PC-3 (cell line): ENCODE results near the gene CALN1. TPM values are rescaled to one million over a fixed set of nuclear protein-coding genes. Genes with fewer than 3 reads are reported as not detected.
"Not testable (repeated sequence)": the region's sequence is repeated elsewhere in the genome, so short reads cannot be mapped to it uniquely, and the experiment has no call there.

Experiments
- ATAC-seq: fragments of 200-7000 bp; cut with Tn5 transposase; 2 replicates; pipeline ENCODE4 v1.9.1; 2020; ENCODE audit warnings: mild to moderate bottlenecking, moderate library complexity
- BruUV-seq: library from RNA; stranded (reverse); fragments of 400-500 nt; replicated peaks from 2 replicates; lab custom pipeline; 2021; lab: Mats Ljungman, UMichigan
- CTCF ChIA-PET: fragments of 300-600 bp; sonication (Branson Sonifier 250); formaldehyde crosslinking; loops from one replicate; lab custom pipeline; 2022; ENCODE audit warnings: antibody characterized with exemption; lab: Charles Lee
- POLR2A ChIA-PET: fragments of 300-600 bp; sonication (Branson Sonifier 250); formaldehyde crosslinking; loops from one replicate; lab custom pipeline; 2022; ENCODE audit warnings: antibody characterized with exemption; ENCODE audit not compliant: unreplicated experiment; lab: Charles Lee
- DNase-seq: peaks from one replicate; pipeline ENCODE4 v3.0.0-alpha.2; 2015
- H2AFZ ChIP-seq: fragments of 300-600 bp; sonication (generic); 2 replicates; pipeline ENCODE4 v1.6.0; 2016; ENCODE audit warnings: antibody characterized with exemption, low read length
- H3F3A ChIP-seq: fragments of 300-600 bp; sonication (generic); one replicate; pipeline ENCODE4 v1.6.0; 2017; ENCODE audit warnings: antibody characterized with exemption, low read length, control low read depth, mild to moderate bottlenecking; ENCODE audit not compliant: unreplicated experiment
- H3K27ac ChIP-seq: fragments of 300-600 bp; sonication (generic); 2 replicates; pipeline ENCODE4 v1.5.1; 2016; ENCODE audit warnings: mild to moderate bottlenecking, low read length
- H3K27me3 ChIP-seq: fragments of 300-600 bp; sonication (generic); 2 replicates; pipeline ENCODE4 v1.6.1; 2016; ENCODE audit warnings: low read length, mixed read lengths
- H3K36me3 ChIP-seq: fragments of 300-600 bp; sonication (generic); 2 replicates; pipeline ENCODE4 v1.6.1; 2016; ENCODE audit warnings: low read depth, mixed run types, low read length, mixed read lengths
- H3K4me1 ChIP-seq: fragments of 300-600 bp; sonication (generic); 2 replicates; pipeline ENCODE4 v1.5.1; 2016; ENCODE audit warnings: low read length; ENCODE audit not compliant: insufficient read depth
- H3K4me2 ChIP-seq: fragments of 300-600 bp; sonication (generic); 2 replicates; pipeline ENCODE4 v1.6.0; 2016; ENCODE audit warnings: low read length
- H3K4me3 ChIP-seq: fragments of 300-600 bp; sonication (generic); 2 replicates; pipeline ENCODE4 v1.5.1; 2016; ENCODE audit warnings: mild to moderate bottlenecking, low read length, mixed read lengths
- H3K79me2 ChIP-seq: fragments of 300-600 bp; sonication (generic); 2 replicates; pipeline ENCODE4 v1.6.1; 2017; ENCODE audit warnings: low read length, mixed read lengths
- H3K9ac ChIP-seq: fragments of 300-600 bp; sonication (generic); 2 replicates; pipeline ENCODE4 v1.6.0; 2016; ENCODE audit warnings: mild to moderate bottlenecking, low read length
- H3K9me2 ChIP-seq: fragments of 300-600 bp; sonication (generic); replicated peaks from 2 replicates; pipeline ENCODE4 v1.6.1; 2016; ENCODE audit warnings: mixed run types, low read length, mixed read lengths
- H3K9me3 ChIP-seq: fragments of 300-600 bp; sonication (generic); 2 replicates; pipeline ENCODE4 v1.6.1; 2016; ENCODE audit warnings: low read length, mixed read lengths
- H4K20me1 ChIP-seq: fragments of 300-600 bp; sonication (generic); 2 replicates; pipeline ENCODE4 v1.6.1; 2016; ENCODE audit warnings: low read length, mixed read lengths
- EZH2 ChIP-seq: fragments of 300-600 bp; sonication (generic); IDR thresholded peaks from one replicate; pipeline ENCODE4 v1.6.1; 2017; ENCODE audit warnings: antibody characterized with exemption, mild to moderate bottlenecking, low read length; ENCODE audit not compliant: unreplicated experiment
- EZH2phosphoT487 ChIP-seq: fragments of 300-600 bp; sonication (generic); IDR thresholded peaks from 2 replicates; pipeline ENCODE4 v1.6.1; 2018; ENCODE audit warnings: mild to moderate bottlenecking, antibody characterized with exemption, low read length, borderline replicate concordance
- intact Hi-C: fragments of 100-400 bp; cut with micrococcal nuclease; formaldehyde crosslinking; loops from 2 replicates; pipeline ENCODE4 v1.9.0; 2023
- total RNA-seq: library from RNA; depleted of rRNA; stranded (reverse); fragments of >200 nt; gene quantifications from 2 replicates; pipeline ENCODE4 v1.2.3, GENCODE V29; 2014
- TF ChIP-seq, protein P1 (sequence below): fragments of 300-600 bp; sonication (generic); conservative IDR thresholded peaks from 2 replicates; pipeline ENCODE4 v1.5.1; 2017; ENCODE audit warnings: antibody characterized with exemption, low read depth, mild to moderate bottlenecking, low read length

Gene CALN1
- total RNA-seq, 1 experiment from 2014 or later, result not detected

DNA sequence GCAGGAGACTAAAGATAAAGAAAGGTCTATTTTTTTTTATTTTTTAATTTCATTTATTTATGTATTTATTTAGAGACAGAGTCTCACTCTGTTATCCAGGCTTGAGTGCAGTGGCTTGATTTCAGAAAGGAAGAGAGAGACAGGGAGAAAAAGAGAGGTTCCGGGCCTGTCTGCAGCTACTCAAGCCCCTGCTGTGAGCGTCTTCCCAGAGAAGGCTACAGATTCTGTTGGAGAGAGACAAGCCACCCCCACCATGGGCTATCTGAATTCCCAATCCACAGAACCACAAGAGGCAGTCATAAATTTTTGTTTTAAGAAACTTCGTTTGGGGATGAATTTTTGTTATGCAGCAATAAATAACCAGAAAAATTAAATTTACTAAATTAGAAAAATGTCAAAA, 68.1 kb downstream of the CALN1 start:
- no peaks in the 10 kb centered on the region for H3F3A ChIP-seq
- no peak for TF ChIP-seq EZH2
- TF ChIP-seq, protein P1, sequence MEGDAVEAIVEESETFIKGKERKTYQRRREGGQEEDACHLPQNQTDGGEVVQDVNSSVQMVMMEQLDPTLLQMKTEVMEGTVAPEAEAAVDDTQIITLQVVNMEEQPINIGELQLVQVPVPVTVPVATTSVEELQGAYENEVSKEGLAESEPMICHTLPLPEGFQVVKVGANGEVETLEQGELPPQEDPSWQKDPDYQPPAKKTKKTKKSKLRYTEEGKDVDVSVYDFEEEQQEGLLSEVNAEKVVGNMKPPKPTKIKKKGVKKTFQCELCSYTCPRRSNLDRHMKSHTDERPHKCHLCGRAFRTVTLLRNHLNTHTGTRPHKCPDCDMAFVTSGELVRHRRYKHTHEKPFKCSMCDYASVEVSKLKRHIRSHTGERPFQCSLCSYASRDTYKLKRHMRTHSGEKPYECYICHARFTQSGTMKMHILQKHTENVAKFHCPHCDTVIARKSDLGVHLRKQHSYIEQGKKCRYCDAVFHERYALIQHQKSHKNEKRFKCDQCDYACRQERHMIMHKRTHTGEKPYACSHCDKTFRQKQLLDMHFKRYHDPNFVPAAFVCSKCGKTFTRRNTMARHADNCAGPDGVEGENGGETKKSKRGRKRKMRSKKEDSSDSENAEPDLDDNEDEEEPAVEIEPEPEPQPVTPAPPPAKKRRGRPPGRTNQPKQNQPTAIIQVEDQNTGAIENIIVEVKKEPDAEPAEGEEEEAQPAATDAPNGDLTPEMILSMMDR, result no peak
- TF ChIP-seq EZH2phosphoT487, result no peak
- intact Hi-C loops, result no loop called here
- POLR2A ChIA-PET, result no interaction called here
- no peak overlapping the region for H3K9ac ChIP-seq
- no peaks in the 10 kb centered on the region for H3K36me3 ChIP-seq
- no peaks in the 10 kb centered on the region for H4K20me1 ChIP-seq
- ATAC-seq (no peak), DNase-seq (no peak)
- H3K9me3 ChIP-seq, result no peaks in the 10 kb centered on the region
- H3K9me2 ChIP-seq, result no peaks in the 10 kb centered on the region
- peaks cover 22% of the 10 kb centered on the region for H3K27me3 ChIP-seq
- CTCF ChIA-PET, result no interaction called here
- no peak overlapping the region for H3K27ac ChIP-seq
- no peak overlapping the region for H3K4me2 ChIP-seq
- no peak overlapping the region for H3K4me3 ChIP-seq
- H2AFZ ChIP-seq, result no peak overlapping the region
- no peaks in the 10 kb centered on the region for H3K4me1 ChIP-seq
- no peaks in the 10 kb centered on the region for H3K79me2 ChIP-seq
- BruUV-seq, result no TSS peak

DNA sequence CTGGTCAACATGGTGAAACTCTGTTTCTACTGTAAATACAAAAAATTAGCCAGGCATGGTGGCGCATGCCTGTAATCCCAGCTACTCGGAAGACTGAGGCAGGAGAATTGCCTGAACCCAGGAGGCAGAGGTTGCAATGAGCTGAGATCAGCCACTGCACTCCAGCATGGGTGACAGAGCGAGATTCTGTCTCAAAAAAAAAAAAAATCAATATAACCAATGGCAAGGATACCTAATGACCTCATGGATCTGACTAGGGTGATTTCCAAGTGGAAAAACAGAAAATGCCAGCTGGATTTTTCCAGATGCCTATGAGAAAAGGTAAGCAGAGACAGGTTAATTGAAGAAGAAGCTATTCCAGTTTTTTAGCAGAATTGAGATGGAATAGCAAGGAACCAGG, 68.8 kb downstream of the CALN1 start:
- H4K20me1 ChIP-seq, H3K9me3 ChIP-seq, H2AFZ ChIP-seq, H3K79me2 ChIP-seq, H3K9me2 ChIP-seq, H3K9ac ChIP-seq, H3F3A ChIP-seq, H3K4me3 ChIP-seq, intact Hi-C loops, H3K4me2 ChIP-seq, DNase-seq, H3K4me1 ChIP-seq, BruUV-seq, H3K27ac ChIP-seq, ATAC-seq, CTCF ChIA-PET, H3K36me3 ChIP-seq, POLR2A ChIA-PET: not testable (repeated sequence)
- peaks cover 15% of the 10 kb centered on the region for H3K27me3 ChIP-seq

DNA sequence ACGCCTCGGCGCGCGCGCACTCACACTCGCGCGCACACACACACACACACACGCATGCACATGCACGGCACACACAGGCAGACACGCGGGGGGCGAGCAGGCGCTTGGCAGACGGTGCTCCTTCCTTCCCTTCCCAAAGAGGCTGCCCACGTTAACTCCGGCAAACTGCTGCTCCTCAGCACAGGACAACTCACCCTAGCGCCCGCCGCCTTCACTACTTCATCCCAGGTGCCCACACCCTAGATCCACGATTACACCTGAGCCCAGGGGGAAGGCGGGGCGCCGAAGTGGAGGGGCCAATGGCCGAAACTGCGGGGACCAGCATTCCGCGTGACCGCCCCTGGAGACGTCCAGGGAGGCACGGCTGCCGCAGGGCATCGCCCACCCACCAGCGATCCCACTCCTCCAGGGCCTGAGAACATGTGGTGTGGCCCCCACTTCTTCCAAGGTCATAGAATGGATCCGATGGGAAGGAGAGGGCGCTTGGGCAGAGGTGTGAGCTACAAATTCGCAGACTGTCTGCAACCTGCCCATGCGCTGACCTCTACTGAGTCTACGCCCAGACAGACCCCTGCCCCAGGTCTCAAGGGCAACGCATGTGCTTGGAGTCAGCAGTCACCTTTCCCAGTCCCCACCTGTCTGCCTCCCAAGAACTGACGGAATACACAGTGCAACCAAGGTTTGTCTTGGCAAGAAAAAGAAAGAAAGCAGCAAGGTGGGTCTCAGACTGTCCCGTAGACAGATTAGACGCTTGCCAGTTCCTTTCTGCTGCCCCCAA, 74.6 kb downstream of the CALN1 start:
- no peaks in the 10 kb centered on the region for H3K4me1 ChIP-seq
- H3K36me3 ChIP-seq, result no peaks in the 10 kb centered on the region
- TF ChIP-seq EZH2phosphoT487 (no peak), EZH2 (no peak)
- TF ChIP-seq, protein P1, result no peak
- H4K20me1 ChIP-seq, result no peaks in the 10 kb centered on the region
- H3K9me3 ChIP-seq, result no peaks in the 10 kb centered on the region
- ChIA-PET POLR2A (no interaction called here), CTCF (no interaction called here)
- no peak overlapping the region for H3K4me3 ChIP-seq
- no TSS peak for BruUV-seq
- H3K27ac ChIP-seq, result no peak overlapping the region
- intact Hi-C loops, result no loop called here
- no peak overlapping the region for H3K4me2 ChIP-seq
- ATAC-seq, result no peak
- no peak overlapping the region for H3K9ac ChIP-seq
- no peaks in the 10 kb centered on the region for H3K79me2 ChIP-seq
- H3F3A ChIP-seq, result no peaks in the 10 kb centered on the region
- H3K27me3 ChIP-seq, result peaks cover 13% of the 10 kb centered on the region; the same call in 1 of the 2 replicates
- no peaks in the 10 kb centered on the region for H3K9me2 ChIP-seq
- no peak for DNase-seq
- H2AFZ ChIP-seq, result no peak overlapping the region
